Brain pericyte (primary cell): Measurements from ENCODE around the gene CPXM1.

ENCODE experiments used
- DNase-seq: peaks from one replicate; pipeline ENCODE4 v3.0.0-alpha.2; 2012; ENCODE audit warnings: low read depth, low spot score

The CPXM1 gene

DNA sequence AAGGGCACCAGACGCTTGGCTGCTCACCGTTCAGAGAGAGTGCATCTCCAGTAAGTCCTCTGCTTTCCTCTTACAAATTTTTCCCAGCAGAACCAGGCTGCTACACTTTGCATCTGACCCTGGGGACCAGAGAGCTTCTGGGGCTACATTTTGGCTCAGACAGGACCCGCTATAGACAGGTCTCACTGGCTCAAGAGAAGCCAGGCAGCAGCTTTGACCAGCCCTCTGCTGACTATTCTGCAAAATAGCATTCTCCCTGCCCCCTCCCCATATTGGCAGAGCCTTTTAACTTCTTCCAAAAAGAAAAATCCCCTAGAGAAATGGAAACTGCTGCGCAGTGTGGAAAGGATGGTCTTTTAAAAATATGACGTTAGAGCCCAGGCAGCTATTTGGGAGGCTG, 37.2 kb downstream of the CPXM1 start:
- no peak for DNase-seq

DNA sequence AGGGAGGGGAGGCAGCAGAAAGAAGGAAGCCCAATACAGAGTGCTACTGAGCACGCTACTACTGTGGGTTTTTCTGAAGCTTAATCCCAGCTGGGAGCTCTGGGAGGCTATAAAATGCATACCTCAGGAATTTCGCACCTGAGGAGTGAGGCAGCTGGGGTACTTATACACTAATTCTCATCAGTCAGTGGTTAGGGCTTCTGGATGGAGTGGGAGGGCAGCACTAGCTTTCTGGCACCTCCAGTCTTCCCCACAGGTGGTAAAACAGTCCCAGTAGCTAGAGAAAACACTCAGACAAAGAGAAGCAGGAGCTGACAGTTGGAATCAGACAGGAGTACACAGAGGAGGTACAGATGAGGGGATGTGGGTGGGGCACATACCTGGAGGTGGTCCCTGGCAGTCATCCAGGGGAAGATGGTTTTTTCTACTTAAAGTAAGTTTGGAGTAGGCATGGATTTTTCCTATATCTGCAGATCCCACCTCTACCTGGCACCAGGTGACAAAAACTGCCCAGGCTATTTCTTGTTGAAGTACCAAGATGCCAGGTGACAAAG, 37.8 kb downstream of the CPXM1 start:
- no peak for DNase-seq

DNA sequence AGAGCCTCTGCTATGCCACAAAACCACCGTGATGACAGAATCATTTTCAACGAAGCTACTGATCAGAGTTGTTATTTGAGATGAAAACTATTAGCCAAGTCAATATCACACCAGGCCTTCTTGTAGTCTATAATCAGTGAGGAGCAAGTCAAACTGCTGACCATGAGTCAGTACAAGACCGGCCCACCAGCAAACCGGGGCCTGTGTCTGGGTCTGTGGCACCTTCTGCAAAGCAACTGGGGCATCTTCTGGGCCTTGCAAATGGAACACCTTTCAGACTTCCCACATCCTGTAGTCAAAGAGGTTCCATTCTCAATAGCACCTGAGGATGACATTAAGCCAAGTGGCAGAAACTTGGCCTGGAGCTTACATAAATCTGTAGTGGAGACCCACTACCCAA, 38.5 kb downstream of the CPXM1 start:
- DNase-seq: no peak

DNA sequence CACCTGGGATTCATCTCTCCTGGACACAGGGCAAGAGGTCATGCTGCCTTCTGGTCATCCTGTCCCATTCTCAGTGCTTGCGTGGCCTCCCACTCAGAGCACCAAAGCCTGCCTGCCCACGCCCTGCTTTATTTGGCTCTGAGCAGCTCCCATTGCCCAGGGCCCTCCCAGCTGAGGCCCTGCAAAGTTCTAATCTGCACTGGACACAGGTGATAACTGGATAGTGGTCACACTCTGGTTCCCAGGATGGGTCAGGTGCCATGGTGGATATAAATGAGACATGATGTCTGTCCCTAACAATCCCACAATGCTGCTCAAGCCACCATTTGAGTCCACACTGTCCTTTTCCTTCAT, 39.5 kb downstream of the CPXM1 start:
- no peak for DNase-seq

DNA sequence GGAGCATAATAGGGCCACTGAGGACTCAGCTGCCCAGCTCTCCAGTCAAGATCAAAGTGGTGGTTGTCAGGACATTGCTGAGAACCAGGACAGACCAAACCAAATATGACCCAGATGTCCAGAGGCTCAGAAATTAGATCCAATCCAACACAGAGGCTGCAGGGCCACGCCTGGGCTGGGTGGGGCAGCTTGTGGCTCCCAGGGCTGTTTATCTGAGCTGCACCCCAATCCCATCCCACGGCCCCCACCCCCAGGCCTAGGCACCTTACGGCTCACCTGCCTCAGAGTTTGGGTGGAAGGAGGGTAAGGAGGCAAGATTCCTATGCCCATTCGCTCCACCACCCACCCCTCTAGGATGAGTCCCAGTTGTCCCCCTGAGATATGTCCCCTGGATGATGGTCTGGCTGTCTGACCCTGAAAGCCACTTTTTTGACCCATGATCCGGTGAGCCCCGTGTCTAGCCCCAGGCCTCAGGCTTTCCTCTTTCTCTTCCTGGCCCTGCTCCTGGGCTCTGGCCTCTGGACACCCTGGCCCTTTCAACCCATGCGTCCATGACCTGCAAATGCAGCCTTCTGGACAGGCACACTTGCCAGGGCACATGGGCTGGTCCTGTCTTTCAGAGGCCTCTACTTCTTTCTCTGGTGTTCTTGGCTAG, 40.0 kb downstream of the CPXM1 start:
- no peak for DNase-seq

DNA sequence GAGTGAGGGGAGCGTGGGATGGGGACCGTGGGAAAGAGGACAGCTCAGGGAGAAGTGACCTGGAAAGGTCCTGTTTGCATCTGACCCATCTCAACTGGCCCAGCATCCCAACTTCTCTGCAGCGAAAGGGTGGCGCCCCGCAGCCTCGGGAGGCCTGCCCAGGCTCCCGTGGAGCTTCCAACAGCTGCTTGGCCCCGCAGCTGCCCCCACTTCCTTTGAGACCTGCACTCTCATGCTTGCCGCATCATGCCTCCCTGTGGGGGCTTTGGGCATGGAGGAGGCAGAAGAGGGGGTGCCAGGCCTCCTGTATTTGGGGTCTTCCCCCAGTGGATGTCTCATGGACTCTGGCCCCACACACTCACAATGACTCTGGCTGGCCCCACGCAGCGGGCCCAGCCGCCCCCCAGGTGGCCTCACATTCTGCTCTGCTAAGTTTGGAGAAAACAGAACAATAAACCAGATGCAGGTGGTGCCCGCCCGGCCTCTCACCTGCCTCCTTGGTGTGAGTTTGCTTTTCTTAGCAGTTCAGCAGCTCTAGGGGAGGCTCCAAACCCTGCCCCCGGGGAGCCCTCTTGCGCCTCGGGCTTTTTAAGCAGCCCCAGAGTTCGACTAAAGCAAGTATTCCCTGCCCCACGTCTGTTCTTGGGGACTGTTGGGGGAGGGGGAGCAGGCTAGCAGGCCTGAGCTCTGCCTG, 40.7 kb downstream of the CPXM1 start:
- DNase-seq: peak; percentile 60

DNA sequence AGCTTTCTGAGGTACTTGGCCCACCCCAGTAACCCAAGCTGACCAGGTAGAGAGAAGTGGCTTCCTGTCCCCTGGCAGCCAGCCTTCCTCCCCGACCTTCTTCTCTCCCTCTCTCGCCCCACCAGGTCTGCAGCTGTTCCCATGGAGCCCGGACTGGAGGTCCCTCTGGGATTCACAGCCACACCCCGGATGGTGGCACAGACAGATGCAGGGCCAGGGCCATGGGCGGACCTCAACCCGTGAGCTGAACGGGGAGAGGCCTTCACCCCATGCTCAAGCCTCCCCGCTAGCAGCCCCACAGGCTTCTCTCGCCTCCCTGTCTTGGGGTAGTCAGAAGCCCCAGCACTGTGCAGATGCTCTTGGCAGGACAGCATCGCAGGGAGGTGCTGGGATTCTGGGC, 41.3 kb downstream of the CPXM1 start:
- no peak for DNase-seq

DNA sequence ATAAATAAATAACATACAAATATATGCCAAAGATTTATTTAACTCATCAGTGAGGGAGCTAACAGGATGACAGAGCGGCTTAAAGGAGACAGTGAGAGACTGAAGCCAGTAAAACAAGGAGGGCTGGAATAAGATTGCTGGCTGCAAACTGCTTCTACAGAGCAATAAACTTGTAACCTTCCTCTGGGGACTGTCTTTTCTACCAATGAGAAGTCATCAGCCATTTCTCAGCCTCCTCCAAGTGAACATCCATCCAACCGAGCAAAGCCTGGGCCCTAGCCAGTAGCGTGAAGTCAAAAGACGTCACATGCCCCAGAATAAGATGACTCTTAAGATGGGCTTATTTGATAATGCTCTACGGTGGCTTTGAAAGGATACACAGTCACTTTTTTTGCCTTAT, 42.5 kb downstream of the CPXM1 start:
- DNase-seq: no peak

DNA sequence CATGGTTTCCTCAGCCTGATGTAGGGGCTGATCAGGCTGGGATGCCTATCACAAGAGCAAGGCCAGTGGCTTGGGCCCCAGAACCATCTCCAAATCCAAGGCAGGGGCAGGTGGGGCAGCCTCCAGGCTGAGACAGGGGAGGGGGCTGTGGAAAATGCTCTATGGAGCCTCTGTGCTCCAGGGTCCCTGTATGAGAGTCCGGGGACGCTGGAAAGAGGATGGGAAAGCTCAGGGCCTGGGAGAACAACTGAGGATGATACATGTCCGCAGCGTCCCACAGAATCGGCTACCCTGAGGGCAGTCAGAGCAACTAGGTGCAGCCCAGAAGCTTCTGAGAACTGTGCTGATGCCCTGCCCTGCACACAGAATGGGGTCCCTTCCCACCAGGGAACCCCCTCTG, 43.4 kb downstream of the CPXM1 start:
- DNase-seq: no peak

DNA sequence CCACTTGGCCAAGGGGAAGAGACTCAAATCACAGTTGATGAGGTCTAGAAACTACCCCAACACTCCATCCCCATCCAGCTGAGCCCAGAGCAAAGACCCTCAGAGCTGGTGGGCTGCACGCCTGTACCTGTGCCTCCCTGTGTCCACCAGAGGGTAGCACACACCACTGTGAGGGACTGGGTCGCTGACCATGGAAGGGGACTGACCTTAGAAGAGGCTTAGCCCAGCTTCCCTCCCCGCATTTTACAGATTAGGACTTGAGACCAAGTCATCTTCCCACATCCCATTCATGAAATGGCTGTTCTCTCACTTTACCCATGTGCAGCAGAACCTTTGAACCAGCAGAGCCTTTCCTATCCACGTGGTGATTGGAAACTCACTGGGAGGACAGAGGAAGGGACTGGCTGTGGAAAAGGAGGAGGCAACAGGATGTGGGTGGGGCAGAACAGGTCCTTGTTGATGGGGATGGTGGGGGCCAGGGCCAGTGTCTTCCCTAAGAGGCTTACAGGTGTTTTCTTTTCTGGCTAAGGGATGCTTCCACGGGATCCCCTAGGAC, 44.3 kb downstream of the CPXM1 start:
- DNase-seq: no peak

DNA sequence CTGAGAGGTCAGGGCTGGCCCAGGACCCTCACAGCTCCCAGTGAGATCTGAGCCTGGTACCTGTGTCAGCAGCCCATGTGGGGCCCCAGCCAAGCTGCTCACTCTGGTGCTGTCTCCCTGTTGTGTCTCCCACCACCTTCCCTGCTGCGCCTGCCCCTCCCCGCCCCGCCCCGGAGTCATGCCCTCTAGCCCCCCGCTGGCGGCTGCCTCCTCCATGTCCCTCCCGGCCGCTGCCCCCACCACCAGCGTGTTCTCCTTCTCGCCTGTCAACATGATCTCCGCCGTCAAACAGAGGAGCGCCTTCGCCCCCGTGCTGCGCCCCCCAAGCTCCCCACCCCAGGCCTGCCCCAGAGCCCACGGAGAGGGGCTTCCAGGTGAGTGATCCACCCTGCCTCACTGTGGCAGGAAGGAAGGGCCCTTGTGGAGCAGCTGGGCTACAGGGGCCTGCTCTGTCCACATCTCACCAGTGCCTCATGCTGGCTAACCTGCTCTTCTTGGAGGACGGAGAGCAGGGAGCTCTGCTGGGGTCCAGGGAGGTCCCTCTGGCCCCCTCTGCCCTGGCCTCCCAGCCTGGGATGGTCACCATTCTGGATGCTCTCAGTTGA, 44.9 kb downstream of the CPXM1 start:
- no peak for DNase-seq

DNA sequence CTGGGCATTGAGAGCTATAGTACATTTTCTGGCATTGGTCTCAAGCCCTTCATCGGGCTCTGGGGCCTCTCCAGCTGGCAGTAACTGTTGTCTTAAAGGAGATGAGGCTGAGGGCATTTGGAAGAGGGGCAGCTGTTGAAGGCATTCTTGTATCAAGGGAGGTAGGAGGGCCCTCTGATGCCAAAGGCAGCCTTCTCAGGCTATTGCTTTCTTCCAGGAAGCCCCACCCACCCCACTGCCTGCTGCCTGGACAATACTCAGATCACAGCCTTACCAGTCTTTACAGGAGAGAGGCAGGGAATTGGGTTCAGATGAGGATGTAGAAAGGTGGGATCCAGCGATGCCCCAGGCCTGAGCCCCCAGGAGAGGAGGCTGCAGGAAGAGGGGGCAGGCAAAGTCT, 46.0 kb downstream of the CPXM1 start:
- no peak for DNase-seq

DNA sequence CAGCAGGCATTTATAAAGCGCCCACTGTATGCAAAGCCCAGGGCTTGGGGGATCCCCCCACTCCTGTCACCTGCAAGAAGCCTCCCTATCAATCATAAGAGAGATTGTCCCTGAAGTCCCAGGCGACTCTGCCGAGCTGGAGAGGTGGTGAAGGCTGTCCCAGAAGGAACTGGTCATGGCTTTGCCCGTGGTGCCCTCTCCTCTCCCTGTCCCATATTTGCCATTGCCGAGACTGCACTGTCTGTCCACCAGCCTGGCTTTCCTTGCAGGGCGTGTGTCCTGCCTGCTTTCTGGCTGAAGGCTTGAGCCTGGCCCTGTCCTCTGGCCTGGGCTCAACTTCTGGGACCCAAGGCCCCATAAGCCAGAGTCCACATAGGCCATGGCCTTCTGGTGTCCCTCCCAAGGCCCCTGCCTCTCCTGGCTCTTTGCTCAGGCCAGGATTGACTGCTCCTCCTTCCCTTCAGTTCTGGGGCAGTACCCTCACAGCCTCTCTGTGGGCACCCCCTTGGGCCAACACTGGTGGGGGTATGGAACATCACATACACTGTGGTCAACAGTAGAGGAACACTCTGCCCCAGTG, 46.9 kb downstream of the CPXM1 start:
- no peak for DNase-seq

DNA sequence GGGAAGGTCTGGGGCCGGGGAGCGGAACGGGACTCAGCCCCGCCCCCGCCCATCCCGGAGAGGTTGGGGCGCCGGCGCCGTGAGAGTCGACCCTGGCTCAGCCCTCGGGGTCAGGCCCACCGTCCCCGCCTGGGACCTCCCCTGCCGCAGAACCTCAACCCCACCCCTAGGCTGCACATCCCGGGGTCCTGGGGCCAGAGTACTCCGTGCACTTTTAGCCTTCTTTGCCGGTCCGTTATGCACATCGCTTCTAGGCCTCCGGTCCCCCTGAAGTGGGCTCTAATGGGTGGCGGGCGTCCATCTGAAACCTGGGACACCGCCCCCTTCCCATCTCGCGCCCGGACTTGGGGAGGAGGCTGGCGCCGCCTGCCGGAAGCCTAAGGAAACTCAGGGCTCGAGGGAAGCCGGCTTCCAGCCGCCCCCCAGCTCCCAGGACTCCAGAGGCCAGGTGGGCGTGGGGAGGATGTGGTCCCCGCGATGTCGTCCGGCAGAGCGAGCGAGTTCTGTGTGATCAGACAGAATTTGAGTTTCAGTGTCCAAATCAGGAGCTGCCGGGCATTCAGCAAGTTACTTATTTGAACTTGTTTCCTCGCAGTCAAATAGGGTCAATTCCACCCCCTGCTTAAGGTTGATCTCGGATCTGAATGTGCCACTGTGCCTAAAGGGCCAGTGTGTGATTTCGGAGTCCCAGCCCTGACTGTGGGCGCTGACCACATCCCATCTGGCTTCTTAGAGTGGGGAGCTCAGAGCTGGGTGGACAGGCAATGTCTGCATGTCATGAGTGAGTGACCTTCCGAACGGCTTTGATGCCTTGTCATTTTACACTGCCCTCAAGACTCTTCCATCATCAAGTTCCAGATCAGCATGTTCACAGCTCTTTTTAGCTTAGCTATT, 47.6 kb downstream of the CPXM1 start:
- DNase-seq: no peak

DNA sequence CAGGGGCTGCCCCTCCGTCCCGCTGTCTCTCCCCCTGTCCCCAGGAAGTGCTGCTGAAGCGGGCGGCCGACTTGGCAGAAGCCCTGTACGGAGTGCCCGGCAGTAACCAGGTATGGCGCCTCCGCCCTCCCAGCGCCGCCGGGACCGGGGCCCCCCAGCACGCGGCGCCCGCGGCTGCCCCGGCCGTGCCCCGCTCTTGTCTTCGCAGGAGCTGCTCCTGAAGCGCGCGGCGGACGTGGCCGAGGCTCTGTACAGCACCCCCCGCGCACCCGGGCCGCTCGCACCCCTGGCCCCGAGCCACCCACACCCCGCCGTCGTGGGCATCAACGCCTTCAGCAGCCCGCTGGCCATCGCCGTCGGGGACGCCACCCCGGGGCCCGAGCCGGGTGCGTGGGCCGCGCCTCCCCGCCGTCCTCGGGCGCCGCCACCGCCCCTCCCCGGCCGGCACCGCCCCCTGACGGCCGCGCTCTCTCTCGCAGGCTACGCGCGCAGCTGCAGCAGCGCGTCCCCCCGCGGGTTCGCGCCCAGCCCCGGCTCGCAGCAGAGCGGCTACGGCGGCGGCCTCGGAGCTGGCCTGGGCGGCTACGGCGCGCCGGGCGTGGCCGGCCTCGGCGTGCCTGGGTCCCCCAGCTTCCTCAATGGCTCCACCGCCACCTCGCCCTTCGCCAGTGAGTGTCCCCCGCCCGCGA, 48.4 kb downstream of the CPXM1 start:
- no peak for DNase-seq

DNA sequence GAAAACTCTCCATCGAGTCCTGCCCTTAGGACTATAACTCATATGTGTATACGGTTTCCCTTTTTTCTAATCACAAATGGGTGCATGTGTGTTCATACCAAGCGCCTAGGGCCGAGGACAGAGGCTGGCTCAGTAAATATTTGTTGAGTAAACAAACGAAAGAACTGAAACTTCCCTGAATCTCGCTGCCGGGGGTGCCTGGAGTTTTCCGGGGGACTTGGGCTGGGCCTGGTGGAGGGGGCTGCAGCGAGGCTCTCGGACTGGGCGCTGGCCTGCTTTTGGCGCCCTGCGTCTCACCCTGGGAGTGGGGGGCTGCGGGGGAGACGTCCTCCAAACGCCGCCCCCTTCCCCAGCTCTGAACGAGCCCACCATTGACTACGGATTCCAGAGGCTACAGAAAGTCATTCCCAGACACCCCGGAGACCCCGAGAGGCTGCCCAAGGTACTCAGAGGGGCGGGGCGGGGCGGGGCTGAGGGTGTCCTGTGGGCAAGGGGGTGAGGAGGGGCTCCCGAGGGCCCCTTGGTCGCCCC, 49.0 kb downstream of the CPXM1 start:
- no peak for DNase-seq

DNA sequence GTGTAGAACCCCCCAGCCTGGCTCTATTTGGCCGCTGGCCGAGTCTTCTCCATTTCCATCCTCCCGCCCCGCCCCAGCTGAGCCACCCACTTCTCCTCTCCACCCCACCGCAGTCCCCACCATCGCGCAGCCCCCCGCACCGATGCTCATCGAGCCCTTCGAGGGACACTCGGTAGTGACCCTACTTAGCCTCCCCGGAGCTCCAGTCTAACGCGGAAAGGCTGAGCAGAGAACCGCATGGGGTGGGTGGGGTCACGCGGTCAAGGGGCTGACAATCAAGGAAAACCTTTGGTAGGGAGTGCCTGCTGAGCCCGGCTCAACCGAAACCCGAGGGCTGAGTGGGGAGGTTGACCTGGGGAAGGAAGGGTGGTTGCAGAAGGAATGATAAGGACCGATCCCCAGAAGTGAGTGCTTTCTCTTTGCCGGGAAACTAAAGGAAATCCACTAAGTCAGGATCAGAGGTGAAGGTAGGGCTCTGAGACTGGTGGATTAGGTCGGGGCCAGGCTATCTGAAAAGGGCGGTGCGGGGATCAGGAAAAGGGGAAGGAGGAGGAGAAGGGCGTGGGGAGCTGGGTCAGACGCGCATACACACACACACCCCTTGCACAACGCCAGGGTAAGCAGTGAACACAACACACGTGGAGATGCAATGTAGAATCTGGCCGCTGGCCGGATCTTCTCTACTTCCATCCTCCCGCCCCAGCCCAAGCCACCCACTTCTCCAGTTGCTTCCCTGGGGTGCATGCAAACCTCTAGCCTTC, 49.8 kb downstream of the CPXM1 start:
- no peak for DNase-seq

DNA sequence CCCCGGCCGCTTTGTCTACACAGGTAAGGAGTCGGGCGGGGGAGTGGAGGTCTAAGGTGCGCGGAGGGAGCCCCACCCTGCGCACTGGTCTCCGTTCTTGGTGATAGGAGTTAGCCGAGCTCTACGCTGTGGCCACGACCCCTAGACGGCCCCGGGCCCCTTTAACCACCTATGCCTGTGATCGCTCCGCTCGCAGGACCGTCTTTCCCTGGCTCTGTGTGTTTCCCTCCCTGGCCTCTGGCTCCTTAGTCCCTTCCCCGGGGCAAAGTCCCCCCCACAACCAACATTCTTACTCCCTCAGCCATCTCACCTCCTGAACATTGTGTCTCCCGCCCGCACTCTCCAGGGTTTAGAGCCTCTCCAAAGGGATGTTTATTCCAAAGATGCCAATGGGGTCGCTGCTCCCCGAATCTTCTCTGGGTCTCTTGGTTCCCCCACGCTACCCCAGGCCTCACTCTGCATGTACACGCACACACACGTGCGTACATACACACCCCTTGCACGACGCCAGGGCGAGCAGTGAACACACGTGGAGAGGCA, 50.4 kb downstream of the CPXM1 start:
- no peak for DNase-seq

DNA sequence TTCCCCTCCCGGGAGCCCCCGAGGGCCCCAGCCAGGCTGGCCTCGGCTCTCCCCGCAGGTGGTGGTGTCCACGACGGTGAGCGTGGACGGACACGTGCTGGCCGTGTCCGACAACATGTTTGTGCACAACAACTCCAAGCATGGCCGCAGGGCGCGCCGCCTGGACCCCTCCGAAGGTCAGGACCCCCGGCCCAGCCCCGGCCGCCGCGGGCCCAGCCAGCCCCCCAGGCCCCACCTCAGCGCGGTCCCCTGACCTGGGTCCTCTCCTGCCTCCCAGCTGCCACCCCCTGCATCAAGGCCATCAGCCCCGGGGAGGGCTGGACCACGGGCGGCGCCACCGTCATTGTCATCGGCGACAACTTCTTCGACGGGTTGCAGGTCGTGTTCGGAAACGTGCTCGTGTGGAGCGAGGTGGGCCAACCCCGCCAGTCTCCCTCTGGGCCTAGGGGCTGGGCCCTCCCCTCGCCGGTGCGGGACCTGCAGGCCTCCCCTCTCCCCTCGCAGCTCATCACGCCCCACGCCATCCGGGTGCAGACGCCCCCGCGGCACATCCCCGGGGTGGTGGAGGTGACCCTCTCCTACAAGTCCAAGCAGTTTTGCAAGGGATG, 51.0 kb downstream of the CPXM1 start:
- DNase-seq: no peak
